Hepatocyte (in vitro differentiated cells): ENCODE results near the gene MED13L.

Source experiments
- EZH2 ChIP-seq: fragments of 200-600 bp; sonication (generic); IDR thresholded peaks from 2 replicates; pipeline ENCODE4 v1.6.1; 2016; ENCODE audit warnings: antibody characterized with exemption, mild to moderate bottlenecking, borderline replicate concordance
- EZH2phosphoT487 ChIP-seq: fragments of 200-600 bp; sonication (generic); IDR thresholded peaks from one replicate; pipeline ENCODE4 v1.6.1; 2018; ENCODE audit warnings: antibody characterized with exemption, mild to moderate bottlenecking, low read depth, moderate library complexity; ENCODE audit not compliant: unreplicated experiment, severe bottlenecking
- TF ChIP-seq, protein P1 (sequence below): fragments of 200-600 bp; sonication (generic); IDR thresholded peaks from 2 replicates; pipeline ENCODE4 v1.5.1; 2016; ENCODE audit warnings: antibody characterized with exemption, mild to moderate bottlenecking; ENCODE audit not compliant: poor library complexity

GRCh38 chr12:116162071-116162470, 115.4 kb downstream of the MED13L start:
- TF ChIP-seq, protein P1, sequence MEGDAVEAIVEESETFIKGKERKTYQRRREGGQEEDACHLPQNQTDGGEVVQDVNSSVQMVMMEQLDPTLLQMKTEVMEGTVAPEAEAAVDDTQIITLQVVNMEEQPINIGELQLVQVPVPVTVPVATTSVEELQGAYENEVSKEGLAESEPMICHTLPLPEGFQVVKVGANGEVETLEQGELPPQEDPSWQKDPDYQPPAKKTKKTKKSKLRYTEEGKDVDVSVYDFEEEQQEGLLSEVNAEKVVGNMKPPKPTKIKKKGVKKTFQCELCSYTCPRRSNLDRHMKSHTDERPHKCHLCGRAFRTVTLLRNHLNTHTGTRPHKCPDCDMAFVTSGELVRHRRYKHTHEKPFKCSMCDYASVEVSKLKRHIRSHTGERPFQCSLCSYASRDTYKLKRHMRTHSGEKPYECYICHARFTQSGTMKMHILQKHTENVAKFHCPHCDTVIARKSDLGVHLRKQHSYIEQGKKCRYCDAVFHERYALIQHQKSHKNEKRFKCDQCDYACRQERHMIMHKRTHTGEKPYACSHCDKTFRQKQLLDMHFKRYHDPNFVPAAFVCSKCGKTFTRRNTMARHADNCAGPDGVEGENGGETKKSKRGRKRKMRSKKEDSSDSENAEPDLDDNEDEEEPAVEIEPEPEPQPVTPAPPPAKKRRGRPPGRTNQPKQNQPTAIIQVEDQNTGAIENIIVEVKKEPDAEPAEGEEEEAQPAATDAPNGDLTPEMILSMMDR: no peak
- TF ChIP-seq EZH2 (no peak), EZH2phosphoT487 (no peak)
